NCI-H1417 treated with DMSO at 0.1 percent for 48 hours (cell line): ENCODE data around the gene C2orf49.

Experiments
- DNase-seq: peaks from one replicate; lab custom pipeline; 2025; lab: John Stamatoyannopoulos, UW

Gene C2orf49

GRCh38 chr2:105362862-105363591, 25.7 kb downstream of the C2orf49 start:
- no peak for DNase-seq

- no peak for DNase-seq
Measured at GRCh38 chr2:105364436-105365139, 27.2 kb downstream of the C2orf49 start.

- no peak for DNase-seq
Measured at GRCh38 chr2:105365206-105365605, 27.9 kb downstream of the C2orf49 start.

GRCh38 chr2:105368759-105369408, 31.5 kb downstream of the C2orf49 start:
- DNase-seq = no peak

- no peak for DNase-seq
Measured at GRCh38 chr2:105369777-105370690, 32.7 kb downstream of the C2orf49 start.

- no peak for DNase-seq
Measured at GRCh38 chr2:105371156-105371555, 33.8 kb downstream of the C2orf49 start.

- no peak for DNase-seq
Measured at GRCh38 chr2:105371810-105372209, 34.5 kb downstream of the C2orf49 start.

- no peak for DNase-seq
Measured at GRCh38 chr2:105373344-105373781, 36.0 kb downstream of the C2orf49 start.

GRCh38 chr2:105373895-105374401, 36.6 kb downstream of the C2orf49 start:
- no peak for DNase-seq

- no peak for DNase-seq
Measured at GRCh38 chr2:105375001-105375561, 37.7 kb downstream of the C2orf49 start.

GRCh38 chr2:105376010-105376409, 38.7 kb downstream of the C2orf49 start:
- no peak for DNase-seq

GRCh38 chr2:105376789-105377240, 39.5 kb downstream of the C2orf49 start:
- no peak for DNase-seq

GRCh38 chr2:105377871-105378270, 40.5 kb downstream of the C2orf49 start:
- DNase-seq = no peak

GRCh38 chr2:105378276-105378840, 41.0 kb downstream of the C2orf49 start:
- no peak for DNase-seq

GRCh38 chr2:105378921-105379383, 41.6 kb downstream of the C2orf49 start:
- DNase-seq = no peak

- DNase-seq = no peak
Measured at GRCh38 chr2:105379741-105380186, 42.4 kb downstream of the C2orf49 start.

GRCh38 chr2:105380432-105381100, 43.2 kb downstream of the C2orf49 start:
- DNase-seq = no peak

GRCh38 chr2:105381101-105381668, 43.8 kb downstream of the C2orf49 start:
- DNase-seq = no peak

GRCh38 chr2:105382177-105382576, 44.8 kb downstream of the C2orf49 start:
- DNase-seq = no peak
